OCI-LY3 (cell line): ENCODE data around the gene ASCC3.

Source experiments
- EZH2phosphoT487 ChIP-seq: fragments of 200-600 bp; shearing (Covaris generic); IDR thresholded peaks from 2 replicates; pipeline ENCODE4 v1.6.1; 2018; ENCODE audit warnings: antibody characterized with exemption, mixed run types, low read depth
- TF ChIP-seq, protein P1 (sequence below): fragments of 200-600, 300-600 bp; sonication (generic); IDR thresholded peaks from 2 replicates; pipeline ENCODE4 v1.5.1; 2014; ENCODE audit warnings: antibody characterized with exemption, low read length, low read depth

DNA sequence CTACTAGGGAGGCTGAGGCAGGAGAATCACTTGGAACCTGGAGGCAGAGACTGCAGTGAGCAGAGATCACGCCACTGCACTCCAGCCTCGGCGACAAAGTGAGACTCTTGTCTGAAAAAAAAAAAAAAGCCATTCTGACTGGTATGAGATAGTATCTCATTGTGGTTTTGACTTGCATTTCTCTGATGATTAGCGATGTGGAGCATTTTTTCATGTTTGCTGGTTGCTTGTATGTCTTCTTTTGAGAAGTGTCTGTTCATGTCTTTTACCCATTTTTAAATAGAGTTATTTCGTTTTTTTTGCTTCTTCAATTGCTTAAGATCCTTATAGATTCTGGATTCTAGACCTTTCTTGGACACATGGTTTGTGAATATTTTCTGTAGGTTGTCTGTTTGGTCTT, 312.9 kb downstream of the ASCC3 start:
- TF ChIP-seq, protein P1, sequence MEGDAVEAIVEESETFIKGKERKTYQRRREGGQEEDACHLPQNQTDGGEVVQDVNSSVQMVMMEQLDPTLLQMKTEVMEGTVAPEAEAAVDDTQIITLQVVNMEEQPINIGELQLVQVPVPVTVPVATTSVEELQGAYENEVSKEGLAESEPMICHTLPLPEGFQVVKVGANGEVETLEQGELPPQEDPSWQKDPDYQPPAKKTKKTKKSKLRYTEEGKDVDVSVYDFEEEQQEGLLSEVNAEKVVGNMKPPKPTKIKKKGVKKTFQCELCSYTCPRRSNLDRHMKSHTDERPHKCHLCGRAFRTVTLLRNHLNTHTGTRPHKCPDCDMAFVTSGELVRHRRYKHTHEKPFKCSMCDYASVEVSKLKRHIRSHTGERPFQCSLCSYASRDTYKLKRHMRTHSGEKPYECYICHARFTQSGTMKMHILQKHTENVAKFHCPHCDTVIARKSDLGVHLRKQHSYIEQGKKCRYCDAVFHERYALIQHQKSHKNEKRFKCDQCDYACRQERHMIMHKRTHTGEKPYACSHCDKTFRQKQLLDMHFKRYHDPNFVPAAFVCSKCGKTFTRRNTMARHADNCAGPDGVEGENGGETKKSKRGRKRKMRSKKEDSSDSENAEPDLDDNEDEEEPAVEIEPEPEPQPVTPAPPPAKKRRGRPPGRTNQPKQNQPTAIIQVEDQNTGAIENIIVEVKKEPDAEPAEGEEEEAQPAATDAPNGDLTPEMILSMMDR = no peak
- TF ChIP-seq EZH2phosphoT487 = no peak
